Adrenal gland (tissue), 5 donors: ENCODE measurements around the gene OSBPL2.

ENCODE experiments used
- CTCF ChIP-seq, 6 experiments: fragments of 450-650 bp in 4 of 6; fragments of 200-600 bp in 2 of 6; sonication (generic) in 1 of 6; IDR thresholded peaks; 1 replicate in 5 of 6; 2 replicates in 1 of 6; pipeline versions ENCODE4 v1.5.1 to v1.8.0; 2016 to 2021; ENCODE audit warnings: antibody characterized with exemption in 6 of 6, mild to moderate bottlenecking in 2 of 6, moderate library complexity in 1 of 6
- POLR2A ChIP-seq, 2 donors: fragments of 450-650 bp; IDR thresholded peaks; one replicate each; pipeline ENCODE4 v1.6.1; 2017; ENCODE audit warnings: antibody characterized with exemption in 2 of 2, mild to moderate bottlenecking in 2 of 2, moderate library complexity in 1 of 2
- donor health status: DM: no; HTN: no; CAD: no.

GRCh38 chr20:62242176-62242575, 3.9 kb downstream of the OSBPL2 start:
- TF ChIP-seq CTCF (IDR thresholded peaks at IDR 0.05): no peak
- TF ChIP-seq POLR2A (IDR thresholded peaks at IDR 0.05): no peak
